ENCODE results near the gene TCEAL7.

GRCh38 chrX:103369479-103369878, 39.4 kb downstream of the TCEAL7 start:
- TF ChIP-seq, protein P1, sequence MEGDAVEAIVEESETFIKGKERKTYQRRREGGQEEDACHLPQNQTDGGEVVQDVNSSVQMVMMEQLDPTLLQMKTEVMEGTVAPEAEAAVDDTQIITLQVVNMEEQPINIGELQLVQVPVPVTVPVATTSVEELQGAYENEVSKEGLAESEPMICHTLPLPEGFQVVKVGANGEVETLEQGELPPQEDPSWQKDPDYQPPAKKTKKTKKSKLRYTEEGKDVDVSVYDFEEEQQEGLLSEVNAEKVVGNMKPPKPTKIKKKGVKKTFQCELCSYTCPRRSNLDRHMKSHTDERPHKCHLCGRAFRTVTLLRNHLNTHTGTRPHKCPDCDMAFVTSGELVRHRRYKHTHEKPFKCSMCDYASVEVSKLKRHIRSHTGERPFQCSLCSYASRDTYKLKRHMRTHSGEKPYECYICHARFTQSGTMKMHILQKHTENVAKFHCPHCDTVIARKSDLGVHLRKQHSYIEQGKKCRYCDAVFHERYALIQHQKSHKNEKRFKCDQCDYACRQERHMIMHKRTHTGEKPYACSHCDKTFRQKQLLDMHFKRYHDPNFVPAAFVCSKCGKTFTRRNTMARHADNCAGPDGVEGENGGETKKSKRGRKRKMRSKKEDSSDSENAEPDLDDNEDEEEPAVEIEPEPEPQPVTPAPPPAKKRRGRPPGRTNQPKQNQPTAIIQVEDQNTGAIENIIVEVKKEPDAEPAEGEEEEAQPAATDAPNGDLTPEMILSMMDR (conservative IDR thresholded peaks at IDR 0.05): no peak
- TF ChIP-seq EZH2 (IDR thresholded peaks at IDR 0.05; ENCODE audit: low read depth): no peak

All from PC-9 (cell line).